Mucosa of gallbladder (tissue), 1 donor: ENCODE measurements around the gene ELOB. TPM values are rescaled to one million over a fixed set of nuclear protein-coding genes. Genes with fewer than 3 reads are reported as not detected.

Experiments used
- total RNA-seq: library from RNA; stranded (reverse); gene quantifications from one replicate; pipeline ENCODE4 v1.2.1, GENCODE V29; 2021
- donor health status: DM: no; HTN: no; CAD: no.

Gene ELOB
- total RNA-seq, 1 donor from 2014 or later: 273 TPM

Other genes starting within 250 kb of the ELOB start
- gene CEMP1, start 245.9 kb downstream of the ELOB start, total RNA-seq: 1.8 TPM
- gene PDPK1, start 239.3 kb downstream of the ELOB start, total RNA-seq: 72.0 TPM
- 18.6 TPM for gene KCTD5, start 94.8 kb downstream of the ELOB start, total RNA-seq
- gene PRSS27, start 57.1 kb downstream of the ELOB start, total RNA-seq: 0.52 TPM
- 677 TPM for gene SRRM2, start 24.6 kb downstream of the ELOB start, total RNA-seq
- gene PRSS33, start 10.3 kb upstream of the ELOB start, total RNA-seq: 1.8 TPM
- 0.49 TPM for gene PRSS41, start 21.2 kb upstream of the ELOB start, total RNA-seq
- gene PRSS21, start 40.0 kb upstream of the ELOB start, total RNA-seq: 4.4 TPM
- 55.9 TPM for gene ZG16B, start 53.0 kb upstream of the ELOB start, total RNA-seq
- 52.7 TPM for gene PRSS22, start 80.9 kb upstream of the ELOB start, total RNA-seq
- gene FLYWCH2, start 105.9 kb upstream of the ELOB start, total RNA-seq: 35.5 TPM
- gene FLYWCH1, start 134.7 kb upstream of the ELOB start, total RNA-seq: 57.5 TPM
- not detected for gene KREMEN2, start 187.0 kb upstream of the ELOB start, total RNA-seq
- gene PAQR4, start 192.1 kb upstream of the ELOB start, total RNA-seq: 33.1 TPM
- 4.5 TPM for gene PKMYT1, start 203.2 kb upstream of the ELOB start, total RNA-seq
- 3.3 TPM for gene CLDN9, start 235.6 kb upstream of the ELOB start, total RNA-seq
- 1.1 TPM for gene CLDN6, start 240.9 kb upstream of the ELOB start, total RNA-seq
- 98.1 TPM for gene TNFRSF12A, start 243.1 kb upstream of the ELOB start, total RNA-seq
- gene HCFC1R1, start 246.7 kb upstream of the ELOB start, total RNA-seq: 54.6 TPM
- gene THOC6, start 246.8 kb upstream of the ELOB start, total RNA-seq: 20.8 TPM